NCI-H82 treated with DMSO at 0.1 percent for 48 hours (cell line): Measurements from ENCODE around the gene TRDMT1.

Source experiments
- DNase-seq: peaks from one replicate; lab custom pipeline; 2025; ENCODE audit not compliant: unreplicated experiment; lab: John Stamatoyannopoulos, UW

TRDMT1 gene, protein sequence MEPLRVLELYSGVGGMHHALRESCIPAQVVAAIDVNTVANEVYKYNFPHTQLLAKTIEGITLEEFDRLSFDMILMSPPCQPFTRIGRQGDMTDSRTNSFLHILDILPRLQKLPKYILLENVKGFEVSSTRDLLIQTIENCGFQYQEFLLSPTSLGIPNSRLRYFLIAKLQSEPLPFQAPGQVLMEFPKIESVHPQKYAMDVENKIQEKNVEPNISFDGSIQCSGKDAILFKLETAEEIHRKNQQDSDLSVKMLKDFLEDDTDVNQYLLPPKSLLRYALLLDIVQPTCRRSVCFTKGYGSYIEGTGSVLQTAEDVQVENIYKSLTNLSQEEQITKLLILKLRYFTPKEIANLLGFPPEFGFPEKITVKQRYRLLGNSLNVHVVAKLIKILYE

DNA sequence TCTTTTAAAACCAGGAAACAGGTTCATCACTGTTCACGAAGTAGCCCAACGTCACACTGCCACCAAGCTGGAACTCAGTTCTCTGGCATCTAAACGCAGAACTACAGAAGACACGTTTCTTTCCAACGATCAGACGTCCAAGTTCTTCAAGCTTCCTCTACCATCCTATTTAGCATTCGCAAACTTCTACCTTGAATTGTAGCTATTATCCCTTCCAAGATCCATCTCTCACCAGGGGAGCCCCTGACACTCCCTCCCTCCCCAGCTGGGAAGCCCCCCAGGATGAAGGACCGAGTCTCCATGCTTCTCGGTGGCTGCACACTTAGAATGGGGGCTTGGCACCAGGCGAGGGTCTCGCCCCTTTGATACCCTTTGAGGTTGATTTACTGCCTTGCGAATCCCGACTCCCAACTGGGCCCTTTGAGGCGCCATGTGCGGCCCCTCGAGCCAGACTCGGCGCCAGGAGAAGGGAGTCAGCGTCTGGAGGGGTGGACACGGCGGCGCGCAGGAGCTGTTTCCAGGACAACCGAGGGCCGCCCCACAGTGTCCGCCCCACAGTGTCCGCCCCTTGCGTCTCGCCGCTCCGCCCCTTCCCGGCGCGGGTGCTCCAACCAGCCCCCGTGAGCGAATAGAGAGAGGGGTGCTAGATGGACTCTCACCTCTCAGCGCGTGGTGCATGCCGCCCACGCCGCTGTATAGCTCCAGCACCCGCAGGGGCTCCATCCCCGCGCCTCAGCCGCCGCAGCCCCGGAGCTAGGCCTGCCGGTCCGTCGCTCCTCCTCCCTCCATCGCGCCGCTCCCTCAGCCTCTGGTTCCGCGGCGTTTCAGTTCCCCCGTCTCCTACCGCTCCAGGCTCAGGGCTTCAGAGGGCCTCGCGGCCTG lies at the start of gene TRDMT1:
Gene TRDMT1, minus strand, starts transcription at position 761 of the 882 bp plus-strand sequence. Its CDS starts 38 bp downstream, at position 723.
- peak; percentile 46 for DNase-seq

DNA sequence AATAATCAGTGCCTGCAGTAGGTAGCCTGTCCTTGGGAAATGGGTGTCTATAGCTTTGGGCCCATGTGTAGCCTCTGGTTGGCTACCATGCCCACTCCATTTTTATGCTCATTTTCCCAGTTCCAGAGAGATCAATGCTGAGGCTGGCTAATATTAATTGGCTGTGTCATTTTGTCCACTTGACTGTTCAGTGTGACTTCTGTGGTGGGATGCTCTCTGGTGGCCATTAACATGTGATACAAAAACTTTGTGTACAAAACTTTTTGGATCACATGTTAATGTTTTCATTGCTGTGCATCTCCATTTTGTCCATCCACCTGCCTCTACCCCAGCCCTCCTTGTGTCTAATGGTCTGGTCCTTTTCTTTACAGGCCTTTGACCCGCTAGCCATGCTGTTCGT lies 49.3 kb upstream of the TRDMT1 start:
- no peak for DNase-seq

DNA sequence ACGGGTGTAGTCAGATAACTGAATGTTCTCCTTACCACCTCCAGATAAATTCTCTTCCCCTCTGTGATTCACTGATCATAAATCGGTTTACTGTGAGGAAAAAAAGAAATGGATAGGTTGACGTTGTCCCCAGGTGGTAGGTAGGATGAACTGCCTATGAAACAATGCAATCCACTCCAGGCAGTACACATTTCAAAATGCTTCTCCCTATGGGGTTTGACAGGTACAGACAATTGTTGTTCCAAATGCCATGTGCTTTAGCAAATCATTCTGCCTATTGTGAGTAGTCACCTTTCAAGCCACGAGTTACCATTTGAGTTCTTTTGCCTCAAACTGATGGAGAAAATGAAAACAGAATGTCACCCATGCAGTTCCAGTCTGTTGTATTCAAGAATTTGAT lies 48.3 kb upstream of the TRDMT1 start:
- DNase-seq: no peak

DNA sequence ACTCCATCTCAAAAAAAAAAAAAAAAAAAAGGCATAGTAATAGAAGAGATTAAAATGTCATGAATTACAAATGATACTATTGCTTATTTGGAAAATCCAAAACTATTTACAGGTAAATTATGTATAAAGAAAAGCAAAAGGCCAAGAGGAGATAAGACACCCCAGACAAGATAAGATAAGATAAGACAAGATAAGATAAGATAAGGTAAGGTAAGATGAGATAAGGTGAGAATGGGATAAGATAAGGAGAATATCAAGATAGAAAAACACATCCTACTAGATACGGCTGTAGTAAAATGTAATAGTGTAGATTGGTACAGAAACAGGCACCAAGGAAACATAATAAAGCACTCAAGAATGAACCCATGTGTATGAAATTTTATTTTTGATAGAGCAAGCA lies 47.5 kb upstream of the TRDMT1 start:
- DNase-seq: no peak

DNA sequence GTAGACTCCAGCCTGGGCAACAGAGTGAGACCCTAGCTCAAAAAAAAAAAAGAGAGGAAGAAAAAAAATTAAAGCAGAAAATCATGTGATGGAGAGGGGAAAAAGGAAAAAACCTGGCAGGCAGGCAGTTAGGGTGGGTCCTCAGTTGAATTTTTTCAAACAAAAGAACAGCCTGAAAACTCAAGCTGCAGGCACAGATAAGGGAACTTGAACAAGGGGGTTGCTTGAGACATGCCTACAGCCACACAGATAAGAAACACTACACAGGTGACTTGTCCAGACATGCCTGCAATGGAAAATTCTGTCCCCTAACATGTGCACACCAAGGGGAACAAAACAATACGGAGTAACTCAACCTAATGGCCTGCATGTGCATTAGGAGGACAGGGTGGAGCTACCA lies 45.7 kb upstream of the TRDMT1 start:
- DNase-seq: no peak

DNA sequence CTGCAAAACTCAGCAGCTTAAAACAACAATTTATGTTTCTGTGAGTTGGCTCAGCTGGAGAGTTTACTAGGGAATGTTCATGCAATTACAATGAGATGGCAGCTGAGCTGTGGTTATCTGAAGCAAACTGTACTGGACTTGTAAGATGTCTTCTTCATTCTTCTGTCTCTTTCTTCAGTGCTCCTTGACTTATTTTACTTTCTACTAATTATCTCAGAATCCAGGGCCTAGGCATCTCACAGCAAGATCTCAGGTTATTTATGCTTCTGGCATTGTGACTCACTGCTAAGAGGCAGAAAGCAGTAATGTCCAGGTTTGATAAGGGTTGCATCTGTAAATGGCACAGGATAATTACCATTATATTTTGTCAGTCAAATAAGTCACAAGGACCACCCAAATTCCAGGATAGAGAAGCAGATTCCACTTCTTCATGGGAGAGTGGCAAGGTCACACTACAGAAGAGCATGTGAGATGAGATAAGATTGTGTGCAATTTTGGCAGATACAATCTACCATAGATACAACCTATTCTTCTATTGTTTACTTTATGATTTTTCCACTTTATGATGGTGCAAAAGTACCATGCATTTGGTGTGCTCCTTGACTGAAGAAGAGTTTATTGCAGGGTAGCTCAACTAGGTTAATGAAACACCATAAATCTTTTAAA lies 43.4 kb upstream of the TRDMT1 start:
- DNase-seq: no peak

DNA sequence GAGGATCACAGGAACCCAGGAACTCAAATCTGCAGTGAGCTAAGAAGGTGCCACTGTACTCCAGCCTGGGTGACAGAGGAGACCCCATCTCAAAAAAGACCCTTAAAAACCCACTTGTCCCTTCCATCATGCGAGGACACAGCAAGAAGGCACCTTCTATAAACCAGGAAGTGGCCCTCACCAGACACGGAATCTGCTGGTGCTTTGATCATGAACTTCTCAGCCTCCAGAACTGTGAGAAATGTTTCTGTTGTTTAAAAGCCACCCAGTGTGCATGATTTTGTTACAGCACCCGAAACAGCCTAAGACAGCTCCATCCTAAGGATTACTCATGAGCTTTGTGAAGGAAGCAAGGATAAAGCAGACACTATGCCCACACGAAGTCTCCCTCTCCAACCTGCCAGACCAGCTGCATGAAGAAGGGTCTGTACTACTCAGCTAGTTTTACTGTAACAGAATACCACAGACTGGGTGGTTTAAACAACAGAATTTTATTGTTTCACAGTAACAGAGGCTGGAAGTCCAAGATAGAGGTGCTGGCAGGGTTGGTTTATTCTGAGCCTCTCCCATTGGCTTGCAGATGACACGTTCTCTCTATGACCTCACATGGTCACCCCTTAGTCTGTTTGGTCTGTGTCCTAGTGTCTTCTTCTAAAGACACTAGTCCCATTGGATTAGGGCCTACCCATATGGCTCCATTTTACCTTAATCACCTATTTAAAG lies 40.3 kb upstream of the TRDMT1 start:
- no peak for DNase-seq

DNA sequence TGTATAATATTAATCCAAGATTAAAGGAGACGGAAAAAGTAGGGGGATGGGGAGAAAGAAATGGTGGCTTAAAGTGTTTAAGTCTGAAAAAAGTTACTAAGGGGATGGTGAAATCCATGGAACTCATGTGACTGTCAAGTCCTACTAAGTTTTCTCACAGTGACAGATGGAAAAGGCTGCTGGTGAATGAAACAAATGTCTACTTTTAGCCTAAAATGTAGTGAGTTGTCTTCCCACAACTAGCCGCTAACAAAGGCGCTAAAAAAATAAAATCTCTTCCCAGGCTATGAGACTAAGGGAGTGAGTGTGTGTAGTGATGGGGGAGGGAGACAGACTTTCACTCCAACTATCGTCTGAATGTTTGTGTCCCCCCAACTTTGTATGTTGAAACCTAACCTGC lies 39.1 kb upstream of the TRDMT1 start:
- no peak for DNase-seq

DNA sequence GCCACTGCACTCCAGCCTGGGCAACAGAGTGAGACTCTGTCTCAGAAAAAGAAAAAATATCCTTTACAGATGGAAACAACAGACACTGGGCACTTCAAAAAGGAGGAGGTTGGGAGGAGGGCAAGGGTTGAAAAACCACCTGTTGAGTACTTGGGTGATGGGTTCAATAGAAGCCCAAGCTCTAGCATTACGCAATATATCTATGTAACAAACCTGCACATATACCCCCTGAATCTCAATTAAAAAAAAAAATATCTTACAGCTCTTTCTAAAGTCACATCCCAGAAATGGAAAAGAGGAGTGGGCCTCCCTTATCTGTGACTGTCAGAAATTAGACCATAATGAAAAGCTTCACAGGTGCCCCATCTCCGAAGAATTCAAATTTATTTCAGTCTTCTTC lies 38.6 kb upstream of the TRDMT1 start:
- no peak for DNase-seq

DNA sequence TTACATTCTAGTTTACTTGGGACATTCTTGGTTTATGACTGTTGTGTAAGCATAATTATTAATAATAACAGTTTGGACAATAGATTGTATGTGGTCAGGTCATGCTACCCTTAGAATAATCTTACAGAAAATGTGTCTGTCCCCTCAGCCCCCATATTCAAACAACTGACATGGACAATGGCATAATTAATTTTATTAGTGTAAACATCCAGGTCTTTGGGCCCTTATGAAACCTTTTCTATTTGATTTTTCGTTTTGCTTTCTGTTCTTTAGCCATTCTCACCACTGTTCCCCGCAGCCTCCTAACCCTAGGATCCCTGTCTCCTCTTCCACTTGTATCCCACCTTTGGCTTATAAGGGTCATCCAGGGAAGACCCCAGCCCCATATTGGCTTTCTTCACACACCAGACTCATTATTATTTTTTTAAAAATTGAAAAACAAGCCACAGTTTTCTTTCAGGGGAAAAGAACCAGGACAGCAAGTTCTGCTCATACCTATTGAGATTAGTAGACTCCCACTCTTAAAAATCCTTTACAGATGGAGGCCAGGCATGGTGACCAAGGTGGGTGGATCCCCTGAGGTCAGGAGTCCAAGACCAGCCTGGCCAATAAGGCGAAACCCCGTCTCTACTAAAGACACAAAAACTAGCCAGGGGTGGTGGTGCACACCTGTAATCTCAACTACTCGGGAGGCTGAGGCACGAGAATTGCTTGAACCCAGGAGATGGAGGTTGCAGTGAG lies 38.0 kb upstream of the TRDMT1 start:
- no peak for DNase-seq

DNA sequence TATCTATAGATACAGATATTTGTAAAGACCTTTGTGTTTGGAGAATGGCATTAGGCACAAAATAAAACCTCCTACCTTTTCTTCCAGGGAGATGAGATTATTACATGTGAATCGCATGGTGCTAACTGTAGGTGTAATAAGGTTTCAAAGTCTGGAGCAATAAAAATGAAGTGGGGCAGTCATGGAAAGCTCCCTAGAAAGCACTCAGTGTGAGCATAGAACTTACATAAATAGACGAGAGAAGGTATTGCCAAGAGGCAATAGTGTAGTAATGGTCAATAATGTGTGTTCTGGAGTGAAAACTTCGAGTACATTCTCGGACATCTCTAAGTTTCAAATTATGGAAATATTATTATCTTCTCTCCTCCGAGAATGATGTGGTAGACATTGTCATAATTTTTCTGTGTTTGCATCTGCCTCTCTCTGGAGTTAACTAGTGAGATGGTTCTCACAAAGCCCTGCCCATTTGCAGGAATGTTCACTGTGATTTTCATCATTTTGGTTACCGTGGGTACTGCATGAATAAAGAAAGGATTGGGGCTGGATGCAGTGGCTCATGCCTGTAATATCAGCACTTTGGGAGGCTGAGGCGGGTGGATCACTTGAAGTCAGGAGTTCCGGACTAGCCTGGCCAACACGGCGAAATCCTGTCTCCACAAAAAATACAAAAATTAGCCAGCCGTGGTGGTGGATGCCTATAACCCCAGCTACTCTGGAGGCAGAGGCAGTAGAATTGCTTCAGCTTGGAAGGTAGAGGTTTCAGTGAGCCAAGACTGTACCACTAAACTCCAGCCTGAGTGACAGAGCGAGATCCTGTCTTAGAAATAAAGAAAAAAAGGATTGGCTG lies 37.2 kb upstream of the TRDMT1 start:
- no peak for DNase-seq

DNA sequence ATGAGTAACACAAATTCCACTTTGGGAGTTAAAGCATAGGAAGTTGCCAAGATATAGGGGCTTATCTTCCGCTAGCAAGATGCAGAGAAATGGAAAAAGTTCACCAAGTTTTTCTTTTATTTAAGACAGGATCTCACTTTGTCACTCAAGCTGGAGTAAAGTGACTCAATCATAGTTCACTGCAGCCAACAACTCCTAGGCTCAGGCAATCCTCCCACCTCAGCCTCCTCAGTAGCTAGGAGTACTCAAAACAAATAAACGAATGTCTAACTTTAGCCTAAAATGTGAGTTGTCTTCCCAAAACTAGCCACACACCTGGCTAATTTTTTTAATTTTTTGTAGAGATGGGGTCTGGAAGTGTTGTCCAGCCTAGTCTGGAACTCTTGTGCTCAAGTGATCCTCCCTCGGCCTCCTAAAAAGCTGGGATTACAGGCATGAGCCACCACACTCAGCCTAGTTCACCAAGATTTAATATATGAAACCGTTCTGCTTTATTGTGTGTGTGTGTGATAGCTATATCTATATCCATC lies 36.5 kb upstream of the TRDMT1 start:
- no peak for DNase-seq

DNA sequence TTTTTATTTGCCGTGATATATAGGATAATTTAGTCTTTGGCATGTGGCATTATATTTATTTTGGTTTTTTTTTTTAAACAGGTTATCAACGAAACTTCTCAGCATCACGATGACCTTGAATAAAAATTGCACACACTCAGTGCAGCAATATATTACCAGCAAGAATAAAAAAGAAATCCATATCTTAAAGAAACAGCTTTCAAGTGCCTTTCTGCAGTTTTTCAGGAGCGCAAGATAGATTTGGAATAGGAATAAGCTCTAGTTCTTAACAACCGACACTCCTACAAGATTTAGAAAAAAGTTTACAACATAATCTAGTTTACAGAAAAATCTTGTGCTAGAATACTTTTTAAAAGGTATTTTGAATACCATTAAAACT lies 35.7 kb upstream of the TRDMT1 start:
- no peak for DNase-seq

DNA sequence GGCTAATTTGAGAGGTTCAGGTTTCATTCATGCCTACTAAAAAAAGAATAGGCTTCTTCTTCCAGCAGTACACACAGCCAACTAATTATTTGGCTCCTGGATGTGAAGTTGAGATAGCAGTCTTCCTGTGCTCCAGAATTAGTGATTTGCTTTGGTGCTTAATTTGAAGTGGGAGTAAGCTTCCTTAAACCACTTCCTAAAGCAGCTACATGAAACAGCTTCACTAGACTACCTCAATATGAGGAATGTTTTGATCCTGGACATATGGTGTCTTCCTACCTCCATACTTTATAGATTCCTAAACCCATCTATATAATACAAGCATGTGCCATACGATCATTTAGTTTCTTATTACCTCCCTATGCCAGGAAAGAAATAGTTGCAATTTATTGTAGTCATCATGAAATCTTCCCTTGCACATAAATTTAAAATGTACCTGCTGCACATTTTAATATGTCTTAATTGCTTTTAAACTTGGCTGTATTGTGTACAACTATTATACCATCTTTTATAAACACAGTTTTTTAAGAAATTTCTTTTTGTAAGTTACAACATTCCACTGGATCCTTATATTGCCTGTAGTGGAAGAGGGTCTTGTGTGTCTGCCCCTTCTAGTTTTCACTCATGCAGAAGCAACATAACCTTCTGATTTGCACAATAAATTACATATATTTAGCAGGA lies 35.1 kb upstream of the TRDMT1 start:
- no peak for DNase-seq

DNA sequence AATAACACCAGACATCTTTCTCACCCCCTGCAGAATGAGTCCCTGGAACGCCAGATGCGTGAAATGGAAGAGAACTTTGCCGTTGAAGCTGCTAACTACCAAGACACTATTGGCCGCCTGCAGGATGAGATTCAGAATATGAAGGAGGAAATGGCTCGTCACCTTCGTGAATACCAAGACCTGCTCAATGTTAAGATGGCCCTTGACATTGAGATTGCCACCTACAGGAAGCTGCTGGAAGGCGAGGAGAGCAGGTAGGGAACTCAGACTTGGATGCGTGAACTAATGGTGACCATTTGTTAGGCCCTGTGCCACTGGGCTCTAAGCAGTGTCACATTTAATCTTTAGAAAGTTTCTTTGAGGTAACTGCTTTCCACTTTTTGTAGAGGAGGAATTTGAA lies 33.7 kb upstream of the TRDMT1 start:
- no peak for DNase-seq

DNA sequence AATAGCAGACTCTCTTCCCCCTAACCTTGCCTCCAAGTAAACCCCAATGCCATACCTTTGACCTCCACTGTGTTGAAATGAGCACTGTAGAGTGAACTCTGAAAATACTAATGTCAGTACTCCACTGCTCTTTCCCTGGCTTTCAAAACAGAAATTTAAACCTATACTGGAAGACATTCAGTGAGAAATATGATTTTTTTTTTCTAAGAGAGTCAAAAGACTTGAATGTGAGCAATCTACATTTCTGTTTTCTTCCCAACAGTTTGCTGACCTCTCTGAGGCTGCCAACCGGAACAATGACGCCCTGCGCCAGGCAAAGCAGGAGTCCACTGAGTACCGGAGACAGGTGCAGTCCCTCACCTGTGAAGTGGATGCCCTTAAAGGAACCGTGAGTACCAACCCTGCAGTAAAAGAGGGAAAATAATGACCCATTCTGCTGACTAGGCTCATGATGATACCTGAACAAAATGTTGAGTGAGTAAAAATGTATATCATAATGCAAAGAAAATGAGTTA lies 33.0 kb upstream of the TRDMT1 start:
- no peak for DNase-seq

DNA sequence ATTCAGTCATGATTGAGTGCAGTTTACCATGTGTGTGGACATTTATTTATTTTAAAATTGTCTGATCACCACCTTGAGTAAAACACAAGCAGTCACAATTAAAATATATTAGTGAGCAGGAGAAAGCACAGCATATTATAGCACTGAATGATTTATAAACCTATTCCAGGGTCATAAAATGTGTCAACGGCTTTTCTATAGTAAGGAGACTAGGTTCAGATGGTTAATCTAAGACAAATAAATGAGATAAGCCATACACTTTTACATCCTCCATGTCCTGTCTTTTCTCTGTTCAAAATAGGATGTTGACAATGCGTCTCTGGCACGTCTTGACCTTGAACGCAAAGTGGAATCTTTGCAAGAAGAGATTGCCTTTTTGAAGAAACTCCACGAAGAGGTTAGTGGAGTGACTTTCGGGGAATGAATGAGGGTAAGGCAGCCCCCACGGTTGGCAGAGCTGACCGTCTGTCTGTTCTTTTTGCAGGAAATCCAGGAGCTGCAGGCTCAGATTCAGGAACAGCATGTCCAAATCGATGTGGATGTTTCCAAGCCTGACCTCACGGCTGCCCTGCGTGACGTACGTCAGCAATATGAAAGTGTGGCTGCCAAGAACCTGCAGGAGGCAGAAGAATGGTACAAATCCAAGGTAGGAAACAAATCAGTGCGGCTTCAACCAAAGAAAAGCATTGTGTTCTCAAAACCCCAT lies 32.0 kb upstream of the TRDMT1 start:
- DNase-seq: no peak
